ENCODE data around the gene MFSD12. TPM values are rescaled to one million over a fixed set of nuclear protein-coding genes. Genes with fewer than 3 reads are reported as not detected.

The MFSD12 gene
- polyA plus RNA-seq, 1 donor from 2014 or later = 38.5 TPM

GRCh38 chr19:3591876-3592613, 34.7 kb upstream of the MFSD12 start:
- H2AFZ ChIP-seq (ENCODE audit: low read depth, low read length) = no peak overlapping the region
- H3K36me3 ChIP-seq (ENCODE audit: insufficient read depth, low read length) = no peaks in the 10 kb centered on the region
- H3K9me3 ChIP-seq (ENCODE audit: low read length) = no peaks in the 10 kb centered on the region
- H3K9ac ChIP-seq (ENCODE audit: low read length) = no peak overlapping the region
- no peak for TF ChIP-seq SMC3 (conservative IDR thresholded peaks at IDR 0.05; ENCODE audit: poor library complexity)
- TF ChIP-seq EP300 (conservative IDR thresholded peaks at IDR 0.05; ENCODE audit: poor library complexity, severe bottlenecking) = no peak
- no peak for TF ChIP-seq TAF1 (IDR thresholded peaks at IDR 0.05; ENCODE audit: low read depth)
- TF ChIP-seq MXI1 (conservative IDR thresholded peaks at IDR 0.05; ENCODE audit: poor library complexity, severe bottlenecking) = no peak
- TF ChIP-seq CTCF (IDR thresholded peaks at IDR 0.05; ENCODE audit: poor library complexity, severe bottlenecking) = no peak
- no peak for TF ChIP-seq EZH2 (IDR thresholded peaks at IDR 0.05; ENCODE audit: borderline replicate concordance, insufficient read depth, low read length, poor library complexity, severe bottlenecking)
- no peak for TF ChIP-seq REST (IDR thresholded peaks at IDR 0.05; ENCODE audit: borderline replicate concordance)
- no peak for TF ChIP-seq POLR2AphosphoS5 (IDR thresholded peaks at IDR 0.05)
- no peak for TF ChIP-seq RAD21 (conservative IDR thresholded peaks at IDR 0.05)
- no peak overlapping the region for H3K4me3 ChIP-seq (ENCODE audit: low read length)
- no peak overlapping the region for H3K27ac ChIP-seq (ENCODE audit: low read length)
- H3K27me3 ChIP-seq (ENCODE audit: insufficient read depth, low read depth, low read length) = peaks cover under 1% of the 10 kb centered on the region
- H3K79me2 ChIP-seq (replicated peaks; ENCODE audit: insufficient read depth, low read length) = no peaks in the 10 kb centered on the region
- no peaks in the 10 kb centered on the region for H4K20me1 ChIP-seq (ENCODE audit: insufficient read depth)
- H3F3A ChIP-seq (ENCODE audit: insufficient read depth, low read length, poor library complexity, severe bottlenecking) = no peaks in the 10 kb centered on the region
- no peaks in the 10 kb centered on the region for H3K9me2 ChIP-seq (ENCODE audit: insufficient read depth, low read length)
- H3K4me2 ChIP-seq (ENCODE audit: low read length) = no peak overlapping the region

- Histone ChIP-seq H3K79me2 (replicated peaks; ENCODE audit: insufficient read depth, low read length) (no peaks in the 10 kb centered on the region), H3K9me2 (ENCODE audit: insufficient read depth, low read length) (no peaks in the 10 kb centered on the region), H3K27ac (ENCODE audit: low read length) (no peak overlapping the region), H3K4me3 (ENCODE audit: low read length) (no peak overlapping the region), H3K4me2 (ENCODE audit: low read length) (no peak overlapping the region), H3K9me3 (ENCODE audit: low read length) (no peaks in the 10 kb centered on the region), H3K9ac (ENCODE audit: low read length) (no peak overlapping the region), H4K20me1 (ENCODE audit: insufficient read depth) (no peaks in the 10 kb centered on the region), H3K27me3 (ENCODE audit: insufficient read depth, low read depth, low read length) (peaks cover 10% of the 10 kb centered on the region), H3F3A (ENCODE audit: insufficient read depth, low read length, poor library complexity, severe bottlenecking) (no peaks in the 10 kb centered on the region), H3K36me3 (ENCODE audit: insufficient read depth, low read length) (no peaks in the 10 kb centered on the region), H2AFZ (ENCODE audit: low read depth, low read length) (no peak overlapping the region)
- TF ChIP-seq MXI1 (conservative IDR thresholded peaks at IDR 0.05; ENCODE audit: poor library complexity, severe bottlenecking) (no peak), POLR2AphosphoS5 (IDR thresholded peaks at IDR 0.05) (no peak), EP300 (conservative IDR thresholded peaks at IDR 0.05; ENCODE audit: poor library complexity, severe bottlenecking) (no peak), EZH2 (IDR thresholded peaks at IDR 0.05; ENCODE audit: borderline replicate concordance, insufficient read depth, low read length, poor library complexity, severe bottlenecking) (no peak), CTCF (IDR thresholded peaks at IDR 0.05; ENCODE audit: poor library complexity, severe bottlenecking) (no peak), RAD21 (conservative IDR thresholded peaks at IDR 0.05) (no peak), REST (IDR thresholded peaks at IDR 0.05; ENCODE audit: borderline replicate concordance) (no peak), SMC3 (conservative IDR thresholded peaks at IDR 0.05; ENCODE audit: poor library complexity) (no peak), TAF1 (IDR thresholded peaks at IDR 0.05; ENCODE audit: low read depth) (no peak)
Observed at GRCh38 chr19:3590991-3591659, 33.7 kb upstream of the MFSD12 start.
